Measurements from ENCODE around the gene IFITM1.
A peak's percentile ranks its signal among the peaks of the same experiment; 100 is the strongest.
"Not testable (repeated sequence)": the region's sequence is repeated elsewhere in the genome, so short reads cannot be mapped to it uniquely, and the experiment has no call there.

The IFITM1 gene

DNA sequence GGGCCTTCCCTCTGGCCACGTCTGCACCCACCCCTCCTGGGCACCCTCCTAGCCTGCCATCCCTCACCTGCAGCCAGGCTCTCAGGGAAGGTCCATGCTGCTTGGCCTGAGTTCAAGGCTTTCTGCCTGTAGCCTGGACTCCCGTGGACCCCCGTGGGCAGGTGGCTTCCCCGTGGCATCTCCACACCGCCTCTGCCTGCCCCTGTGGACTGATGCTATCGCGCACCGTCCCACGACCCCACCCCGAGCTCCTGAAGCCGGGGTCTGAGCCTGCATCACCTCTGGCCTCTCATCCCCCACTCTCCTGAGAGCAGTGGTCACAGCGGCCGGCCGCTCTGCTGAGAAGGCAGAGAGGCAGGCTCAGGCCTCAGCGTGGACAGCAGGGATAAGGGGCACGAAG lies 19.1 kb upstream of the IFITM1 start:
- no peak for DNase-seq

DNA sequence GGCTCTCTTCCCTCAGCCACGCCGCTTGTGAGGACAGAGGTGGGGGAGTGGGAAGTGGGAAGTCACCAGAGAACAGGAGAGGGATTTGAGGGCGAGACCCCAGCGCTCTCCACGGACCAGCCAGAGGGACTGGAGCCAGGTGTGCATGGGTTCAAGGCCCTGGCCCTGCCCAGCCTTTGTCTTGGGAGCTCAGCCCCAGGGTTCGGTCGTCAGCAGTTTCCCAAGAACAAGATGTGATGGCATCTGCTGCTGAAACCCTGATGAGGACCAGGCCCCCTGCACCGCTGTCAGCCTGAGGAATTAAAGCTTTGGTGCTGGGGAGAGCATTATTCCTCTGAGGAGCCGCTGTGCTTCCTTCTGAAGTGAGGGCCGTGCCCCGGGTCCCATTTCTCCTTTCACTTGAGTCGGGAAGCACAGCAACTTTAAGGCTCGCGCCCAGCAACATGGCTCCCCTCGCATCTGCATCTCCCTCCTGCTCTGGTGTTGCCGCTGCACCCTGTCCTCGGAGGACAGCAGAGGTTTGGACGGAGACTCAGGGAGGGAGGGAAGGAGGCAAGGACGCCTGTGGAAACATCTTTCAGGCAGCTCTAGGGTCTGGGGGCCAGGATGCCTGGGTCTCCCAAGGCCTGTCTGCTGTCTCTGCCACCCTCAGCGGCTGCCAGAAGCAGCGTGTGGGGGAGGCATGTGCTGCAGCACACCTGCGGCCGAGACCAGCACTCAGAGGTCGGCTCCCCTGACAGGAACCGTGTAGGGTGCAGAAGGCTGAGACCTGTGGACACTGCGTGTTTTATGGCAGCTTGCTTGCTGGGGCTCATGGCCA lies 18.3 kb upstream of the IFITM1 start:
- no peak for DNase-seq

DNA sequence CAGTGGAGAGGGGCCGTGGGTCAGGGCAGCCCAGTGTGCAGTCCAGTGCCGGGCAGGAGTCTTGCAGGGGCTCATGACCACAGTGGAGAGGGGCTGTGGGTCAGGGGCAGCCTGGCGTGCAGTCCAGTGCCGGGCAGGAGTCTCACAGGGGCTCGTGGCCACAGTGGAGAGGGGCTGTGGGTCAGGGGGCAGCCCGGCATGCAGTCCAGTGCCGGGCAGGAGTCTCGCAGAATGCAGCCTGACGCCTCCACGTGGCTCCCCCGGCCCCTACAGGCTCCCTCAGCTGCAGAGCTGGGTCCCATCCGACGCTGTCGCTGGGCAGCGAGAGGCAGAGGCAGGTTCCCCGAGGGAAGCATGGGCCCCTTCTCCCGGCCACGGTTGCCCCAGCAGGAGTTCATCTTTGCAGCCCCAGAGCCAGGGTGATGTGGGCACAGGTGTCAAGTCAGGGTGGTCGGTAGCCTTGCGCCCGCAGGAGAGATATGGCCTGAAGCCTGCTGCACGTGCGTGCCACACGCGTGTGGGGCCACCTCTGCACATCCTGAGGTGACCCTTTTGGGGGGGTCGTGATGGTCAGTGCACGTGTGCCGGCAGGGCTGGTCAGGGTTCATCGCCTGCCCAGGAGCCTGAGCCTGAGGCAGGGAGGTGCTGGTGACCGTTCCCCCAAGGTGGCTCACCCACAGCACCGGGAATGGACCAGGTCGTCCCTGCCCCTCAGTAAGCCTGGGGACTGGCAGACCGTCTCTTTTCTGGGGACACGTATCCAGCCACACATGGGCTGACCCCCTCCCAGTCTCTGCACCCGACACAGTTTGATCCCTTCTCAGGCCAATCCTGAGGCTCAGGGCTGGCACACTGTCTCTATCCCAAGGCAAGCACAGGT lies 17.4 kb upstream of the IFITM1 start:
- DNase-seq, result no peak

DNA sequence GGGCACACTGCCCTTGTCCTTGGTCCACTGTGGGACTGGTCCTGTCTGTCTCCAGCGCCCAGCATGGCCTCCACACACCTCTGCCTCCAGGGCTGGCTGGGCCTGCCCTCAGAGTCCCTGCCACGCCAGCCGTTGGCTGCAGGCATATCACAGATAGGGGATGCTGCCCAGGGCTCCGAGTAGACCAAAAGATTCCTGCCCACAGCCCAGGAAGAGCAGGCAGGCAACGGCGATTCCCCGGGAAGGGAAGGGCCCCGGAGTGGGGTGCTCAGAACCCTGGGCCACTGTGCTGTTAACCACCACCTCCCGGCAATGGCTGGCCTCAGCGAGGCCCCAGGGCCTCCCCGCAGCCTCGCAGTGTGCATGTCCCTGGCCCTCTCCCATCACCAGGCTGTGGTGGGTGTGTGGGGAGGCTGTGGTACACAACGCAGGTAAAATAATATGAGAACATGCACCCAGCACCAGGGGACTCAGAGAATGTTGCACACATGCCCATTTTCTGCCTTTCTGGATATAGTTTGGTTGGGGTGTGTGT lies 16.7 kb upstream of the IFITM1 start:
- no peak for DNase-seq

DNA sequence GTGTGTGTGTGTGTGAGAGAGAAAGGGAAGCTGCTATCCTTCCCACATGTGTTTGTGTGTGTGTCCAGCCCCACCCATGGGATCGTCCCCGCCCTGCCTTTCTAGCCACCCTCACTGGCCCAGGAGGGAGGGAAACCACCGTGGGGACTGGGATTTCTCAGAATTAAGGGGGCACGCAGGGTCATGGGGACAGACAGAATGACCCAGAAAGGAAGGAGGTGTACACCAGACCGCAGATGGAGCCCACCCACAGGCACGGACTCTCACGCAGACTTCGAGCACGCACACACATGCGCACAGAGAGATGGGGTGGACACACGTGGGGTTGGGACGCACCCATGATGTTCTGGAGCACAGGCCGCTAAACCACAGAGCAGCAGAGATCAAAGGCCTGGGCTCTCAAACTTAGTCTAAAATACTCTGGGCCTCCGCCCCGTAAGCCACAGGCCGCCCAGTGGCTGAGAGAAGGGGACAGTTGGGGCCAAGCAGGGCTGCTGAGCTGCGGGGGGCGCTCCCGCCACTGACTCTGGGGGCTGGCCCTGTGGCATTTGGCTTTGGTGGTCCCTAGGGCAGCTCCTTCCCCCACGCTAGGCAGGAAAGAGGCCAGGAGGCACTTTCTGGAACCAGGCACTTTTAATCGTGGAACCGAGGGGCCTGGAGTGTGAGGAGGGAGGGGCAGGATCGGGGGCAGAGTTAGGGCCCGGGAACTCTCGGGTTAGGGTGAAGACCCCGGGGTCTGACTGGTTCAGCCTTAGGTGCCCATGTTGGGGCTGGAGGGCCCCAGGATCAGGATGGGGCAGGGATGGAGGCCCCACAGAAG lies 16.0 kb upstream of the IFITM1 start:
- peak; percentile 49 for DNase-seq

DNA sequence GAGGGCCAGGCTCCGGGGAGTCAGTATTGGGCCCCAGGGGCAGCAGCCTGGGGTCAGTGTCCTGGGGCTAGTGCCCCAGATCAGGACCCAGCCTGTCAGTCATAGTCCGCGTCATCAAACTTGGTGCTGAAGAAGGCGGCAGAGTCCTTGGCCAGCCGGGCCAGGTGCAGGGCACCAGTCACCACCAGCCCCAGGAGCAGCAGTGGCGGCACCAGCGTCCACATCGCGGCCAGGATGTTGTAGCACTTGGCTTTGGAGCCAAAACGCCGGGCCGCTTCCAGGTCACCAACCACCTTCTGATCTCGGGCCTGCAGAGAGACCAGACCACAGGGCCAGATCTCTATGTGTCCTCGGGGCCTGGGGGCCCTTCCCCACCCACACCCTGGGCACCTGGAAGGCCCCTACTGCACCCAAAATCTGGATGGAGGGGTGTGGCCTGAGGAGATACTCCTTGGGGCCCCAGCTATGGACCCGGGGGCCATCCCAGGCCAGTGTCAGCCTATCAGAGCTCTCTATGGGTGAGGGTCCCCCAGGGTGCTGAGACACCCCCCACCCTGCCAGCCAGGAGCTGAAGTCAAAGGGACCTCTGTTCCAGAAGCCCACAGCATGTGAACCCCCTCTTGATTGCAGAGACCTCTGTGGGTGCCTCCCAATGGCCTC lies 15.3 kb upstream of the IFITM1 start:
- DNase-seq, result no peak

DNA sequence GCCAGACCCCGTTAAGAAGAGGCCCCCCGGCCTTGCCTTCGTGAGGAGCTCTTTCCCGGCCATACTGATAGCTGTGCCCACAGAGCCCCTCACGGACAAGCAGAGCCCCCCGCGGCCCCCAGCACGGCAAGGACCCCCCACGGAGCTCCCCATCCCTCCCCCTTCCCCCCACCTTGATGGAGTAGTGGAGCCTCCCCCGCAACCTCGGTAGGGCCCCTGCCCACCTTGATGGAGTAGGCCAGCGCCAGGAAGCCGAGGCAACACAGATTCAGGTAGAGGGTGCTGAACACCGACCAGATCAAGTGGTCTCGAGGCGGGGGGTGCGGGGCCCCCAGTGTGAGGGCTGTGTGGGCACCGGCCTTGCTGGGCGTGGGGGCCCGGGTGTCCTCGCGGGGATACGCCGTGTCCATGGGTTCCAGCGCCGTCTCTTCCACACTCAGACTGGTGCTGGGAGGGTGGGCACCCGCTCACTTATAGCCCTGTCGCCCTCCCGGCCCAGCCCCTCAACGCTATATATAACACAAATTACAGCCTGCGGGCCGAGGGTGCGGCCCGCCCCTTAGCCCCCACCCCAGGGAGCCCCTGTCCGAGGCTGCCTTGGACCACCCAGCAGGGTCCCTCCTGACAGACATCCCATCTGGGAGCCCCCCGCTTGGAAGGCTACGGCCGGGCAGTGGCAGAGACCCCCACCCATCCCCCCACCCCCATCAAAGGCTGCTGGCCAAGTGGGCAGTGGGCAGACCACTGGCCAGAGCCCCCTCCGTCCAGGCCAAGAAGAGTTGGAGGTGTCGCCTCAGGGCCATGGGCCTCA lies 14.6 kb upstream of the IFITM1 start, which contains the start of gene IFITM5:
Gene IFITM5 (minus strand): TSS at position 446 of the 811 bp plus-strand sequence. CDS start 36 bp downstream, at position 410.
- DNase-seq, result no peak

DNA sequence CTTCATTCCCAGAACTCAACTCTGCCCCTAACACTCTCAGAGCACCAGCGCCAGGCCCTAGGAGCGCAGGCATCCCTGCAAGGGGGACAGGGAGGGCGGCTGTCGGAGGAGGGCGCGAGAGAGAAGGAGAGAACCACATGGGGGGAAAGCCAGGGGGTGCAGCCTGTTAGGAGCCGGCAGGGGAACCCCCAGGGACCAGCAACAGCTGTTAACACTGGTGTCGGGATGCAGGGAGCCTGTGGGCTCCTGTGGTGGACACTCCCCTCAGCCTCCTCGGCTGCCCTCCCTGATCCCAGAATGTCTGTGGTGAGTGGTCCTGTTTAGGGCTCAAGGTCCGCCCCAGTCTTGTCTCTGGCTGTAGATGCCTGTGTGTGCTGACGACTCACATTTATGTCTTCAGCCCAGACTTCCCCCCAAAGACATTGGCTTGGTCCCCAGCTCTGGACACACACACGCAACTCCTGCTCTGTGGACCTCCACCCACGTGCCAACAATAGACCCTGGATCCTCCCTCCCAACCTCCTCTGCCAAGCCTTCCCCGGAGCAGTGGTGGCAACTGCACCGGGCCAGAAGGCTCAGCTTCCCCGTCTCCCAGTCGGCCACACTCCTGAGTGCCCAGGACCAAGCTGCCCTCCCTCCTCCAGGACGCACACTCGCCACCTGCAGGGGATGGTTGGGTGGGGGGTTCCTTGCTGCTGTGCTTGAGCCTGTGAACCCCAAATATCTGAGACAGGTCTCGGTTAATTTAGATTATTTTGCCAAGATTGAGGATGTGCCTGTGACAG lies 13.7 kb upstream of the IFITM1 start:
- DNase-seq, result no peak

DNA sequence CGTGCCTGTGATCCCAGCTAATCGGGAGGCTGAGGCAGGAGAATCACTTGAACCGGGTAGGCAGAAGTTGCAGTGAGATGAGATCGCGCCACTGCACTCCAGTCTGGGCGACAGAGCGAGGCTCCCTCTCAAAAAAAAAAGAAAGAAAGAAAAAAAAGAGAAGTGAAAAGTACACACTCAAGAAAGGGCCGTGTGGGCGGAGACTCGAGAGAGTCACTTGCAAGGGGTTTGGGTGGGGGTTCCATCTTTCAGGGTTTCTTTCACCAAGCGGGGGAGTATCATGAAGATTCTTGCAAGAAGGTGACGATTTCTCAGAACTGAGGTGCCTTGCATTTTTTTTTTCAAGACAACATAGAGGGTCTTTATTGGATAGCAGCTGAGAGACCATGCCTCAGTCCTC lies 10.5 kb upstream of the IFITM1 start:
- DNase-seq, result no peak

DNA sequence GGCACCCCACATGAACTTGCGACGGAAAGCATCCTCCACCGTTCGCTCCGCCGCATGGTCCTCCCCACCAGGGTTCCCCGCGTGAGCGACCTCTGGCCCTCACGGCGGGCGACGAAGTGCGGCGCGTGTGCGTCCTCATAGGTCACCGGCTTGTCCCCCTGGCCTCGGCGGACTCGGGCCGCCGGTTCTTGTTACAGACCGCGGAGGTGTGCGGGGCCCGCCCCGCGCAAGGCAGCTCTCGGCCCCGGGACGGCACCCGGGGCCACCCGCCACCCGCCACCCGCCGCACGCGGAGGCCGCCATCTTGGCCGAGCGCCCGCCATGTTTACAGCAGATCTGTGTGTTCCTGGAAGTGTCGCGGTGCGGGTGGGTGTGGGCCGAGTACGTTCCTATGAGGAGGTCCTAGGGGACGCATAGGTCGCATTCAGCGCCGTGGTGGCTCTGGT lies 9.8 kb upstream of the IFITM1 start:
- no peak for DNase-seq

DNA sequence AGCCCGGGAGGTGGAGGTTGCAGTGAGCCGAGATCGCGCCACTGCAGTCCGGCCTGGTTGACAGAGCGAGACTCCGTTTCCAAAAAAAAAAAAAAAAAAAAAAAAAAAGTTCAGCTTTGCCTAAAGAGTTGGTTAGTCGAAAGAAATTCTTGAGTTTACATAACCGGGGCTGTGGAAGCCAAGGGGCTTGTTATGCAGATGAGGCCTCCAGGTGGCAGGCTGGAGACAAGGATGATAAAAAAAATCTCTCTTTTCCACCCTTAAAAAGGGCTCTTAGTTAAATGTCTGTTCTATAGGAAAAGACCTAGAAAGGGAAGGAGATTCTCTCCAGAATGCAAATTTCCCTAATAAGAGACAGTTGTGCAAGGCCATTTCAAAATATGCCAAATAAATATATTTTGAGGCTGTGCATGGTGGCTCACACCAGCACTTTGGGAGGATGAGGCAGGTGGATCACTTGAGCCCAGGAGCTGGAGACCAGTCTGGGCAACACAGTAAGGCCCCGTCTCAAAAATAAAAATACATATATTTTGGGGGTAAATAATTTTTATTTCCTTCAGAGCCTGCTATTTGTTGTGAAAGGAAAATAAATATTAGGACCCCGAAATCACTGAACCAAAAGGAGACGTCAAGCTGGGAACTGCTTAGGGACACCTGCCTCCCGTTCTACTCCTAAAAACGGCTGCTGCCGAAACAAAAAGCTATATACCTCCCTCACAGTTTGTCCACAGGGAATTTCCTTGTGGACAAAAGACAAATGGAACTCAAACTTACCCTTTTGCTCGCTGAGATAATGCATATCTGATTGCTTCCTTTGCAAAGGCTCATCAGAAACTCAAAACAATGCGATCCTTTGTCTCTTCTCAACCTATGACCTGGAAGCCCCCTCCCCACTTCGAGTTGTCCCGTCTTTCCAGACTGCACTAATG lies 8.7 kb upstream of the IFITM1 start:
- no peak for DNase-seq

DNA sequence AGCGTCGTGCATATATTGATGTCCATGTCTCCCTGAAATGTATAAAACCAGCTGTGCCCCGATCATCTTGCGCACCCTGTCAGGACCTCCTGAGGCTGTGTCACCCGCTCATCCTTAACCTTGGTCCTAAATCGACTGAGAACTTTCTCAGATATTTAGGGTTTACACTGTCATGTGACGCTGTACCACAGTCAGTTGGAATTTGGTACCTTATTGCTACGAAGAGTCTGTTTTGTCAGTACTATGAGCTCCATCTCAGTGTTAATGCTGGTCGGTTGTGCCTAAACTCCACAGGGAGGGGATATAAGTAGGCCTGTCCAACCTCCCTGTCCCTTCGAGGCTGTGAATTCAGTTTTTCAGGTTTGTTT lies 8.0 kb upstream of the IFITM1 start:
- DNase-seq, result no peak

DNA sequence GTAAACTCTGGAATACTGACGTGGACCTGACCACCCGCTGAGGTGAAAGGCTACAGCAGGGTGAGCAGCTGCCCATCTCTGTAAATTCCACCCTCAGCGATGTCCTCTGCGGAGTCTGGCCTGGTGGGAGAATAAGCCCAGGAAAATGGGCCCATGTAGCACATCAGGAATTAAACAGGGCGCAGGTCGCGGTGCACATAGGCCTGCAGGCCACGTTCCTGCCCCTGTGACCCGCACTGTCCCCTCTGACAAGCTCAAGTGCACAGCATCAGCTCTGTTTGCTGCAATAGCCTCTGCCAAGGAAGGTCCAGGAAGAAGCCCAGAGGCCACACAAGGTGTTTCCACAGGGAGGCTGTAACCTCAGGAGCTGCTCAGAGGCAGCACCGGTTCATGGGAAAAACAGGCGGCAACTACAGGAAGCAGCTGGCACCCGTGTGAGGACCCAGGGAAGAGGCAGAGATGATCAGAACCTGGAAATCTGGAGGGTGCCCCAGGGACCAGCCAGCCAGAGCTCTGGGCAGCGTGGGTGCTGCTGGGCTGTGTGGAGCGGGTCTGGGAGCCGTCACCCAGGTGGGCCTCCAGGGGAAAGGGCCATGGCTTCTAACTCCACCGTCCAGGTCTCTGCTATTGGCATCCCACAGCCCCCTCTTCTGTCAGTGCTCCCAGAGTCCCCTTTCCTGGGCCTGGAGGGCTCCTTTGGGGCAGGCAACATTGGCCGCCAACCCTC lies 7.0 kb upstream of the IFITM1 start:
- no peak for DNase-seq

DNA sequence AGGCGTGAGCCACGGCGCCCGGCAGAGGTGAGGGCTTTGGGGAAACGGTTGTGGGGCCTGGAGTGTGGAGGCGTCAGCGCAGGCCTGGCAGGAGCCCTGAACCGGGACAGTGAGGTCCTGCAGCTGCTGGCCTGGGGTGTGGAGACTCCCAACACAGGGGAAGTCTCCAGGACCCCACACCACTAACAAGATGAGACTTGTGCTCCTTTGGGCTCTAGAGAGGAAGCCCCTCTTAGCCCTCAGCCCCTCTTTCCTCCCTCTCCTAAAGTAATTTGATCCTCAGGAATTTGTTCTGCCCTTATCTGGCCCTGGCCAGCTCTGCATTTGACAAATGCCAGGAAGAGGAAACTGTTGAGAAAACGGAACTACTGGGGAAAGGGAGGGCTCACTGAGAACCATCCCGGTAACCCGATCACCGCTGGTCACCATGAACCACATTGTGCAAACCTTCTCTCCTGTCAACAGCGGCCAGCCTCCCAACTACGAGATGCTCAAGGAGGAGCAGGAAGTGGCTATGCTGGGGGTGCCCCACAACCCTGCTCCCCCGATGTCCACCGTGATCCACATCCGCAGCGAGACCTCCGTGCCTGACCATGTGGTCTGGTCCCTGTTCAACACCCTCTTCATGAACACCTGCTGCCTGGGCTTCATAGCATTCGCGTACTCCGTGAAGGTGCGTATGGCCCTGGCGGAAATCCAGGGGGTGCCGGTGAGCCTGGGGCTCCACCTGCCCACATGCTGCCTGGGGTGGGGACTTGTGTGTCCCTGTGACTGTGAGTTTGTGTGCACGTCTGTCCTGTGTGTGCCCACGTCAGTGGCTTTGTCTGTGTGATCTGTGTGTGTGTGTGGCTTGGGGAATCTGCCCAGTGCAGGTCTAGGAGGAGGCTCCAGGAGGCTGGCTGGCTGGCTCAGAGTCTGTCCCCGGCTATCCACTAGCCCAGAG lies 5.8 kb upstream of the IFITM1 start, which contains the start of gene IFITM2:
Gene IFITM2 (plus strand): TSS at position 51 of the 943 bp plus-strand sequence. CDS start 377 bp downstream, at position 428.
- not testable (repeated sequence) for DNase-seq

DNA sequence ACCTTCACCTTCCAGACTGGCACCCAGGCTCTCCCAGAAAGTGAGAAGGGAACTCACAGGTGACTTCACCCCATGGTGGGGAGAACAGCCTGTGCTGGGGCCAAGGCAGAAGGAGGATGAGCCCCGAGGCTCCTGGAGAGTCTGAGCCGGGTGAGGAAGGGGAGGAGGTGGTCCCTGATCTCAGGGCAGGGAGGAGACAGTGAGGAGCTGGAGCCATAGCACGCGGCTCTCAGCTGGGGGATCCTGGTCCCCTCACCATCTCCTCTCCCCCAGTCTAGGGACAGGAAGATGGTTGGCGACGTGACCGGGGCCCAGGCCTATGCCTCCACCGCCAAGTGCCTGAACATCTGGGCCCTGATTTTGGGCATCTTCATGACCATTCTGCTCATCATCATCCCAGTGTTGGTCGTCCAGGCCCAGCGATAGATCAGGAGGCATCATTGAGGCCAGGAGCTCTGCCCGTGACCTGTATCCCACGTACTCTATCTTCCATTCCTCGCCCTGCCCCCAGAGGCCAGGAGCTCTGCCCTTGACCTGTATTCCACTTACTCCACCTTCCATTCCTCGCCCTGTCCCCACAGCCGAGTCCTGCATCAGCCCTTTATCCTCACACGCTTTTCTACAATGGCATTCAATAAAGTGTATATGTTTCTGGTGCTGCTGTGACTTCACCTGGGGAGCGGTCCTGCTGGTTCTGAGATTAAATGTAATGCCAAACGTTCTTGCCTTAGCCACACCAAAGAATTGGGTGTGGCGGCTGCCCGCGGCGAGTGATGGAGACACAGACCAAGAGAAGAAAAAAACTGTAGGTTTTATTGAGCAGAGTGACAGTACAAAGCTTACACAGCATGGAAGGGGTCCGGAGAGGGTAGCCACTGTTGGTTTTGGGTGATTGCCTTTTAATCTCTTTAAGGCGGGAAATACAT lies 4.8 kb upstream of the IFITM1 start:
- DNase-seq, result not testable (repeated sequence)

DNA sequence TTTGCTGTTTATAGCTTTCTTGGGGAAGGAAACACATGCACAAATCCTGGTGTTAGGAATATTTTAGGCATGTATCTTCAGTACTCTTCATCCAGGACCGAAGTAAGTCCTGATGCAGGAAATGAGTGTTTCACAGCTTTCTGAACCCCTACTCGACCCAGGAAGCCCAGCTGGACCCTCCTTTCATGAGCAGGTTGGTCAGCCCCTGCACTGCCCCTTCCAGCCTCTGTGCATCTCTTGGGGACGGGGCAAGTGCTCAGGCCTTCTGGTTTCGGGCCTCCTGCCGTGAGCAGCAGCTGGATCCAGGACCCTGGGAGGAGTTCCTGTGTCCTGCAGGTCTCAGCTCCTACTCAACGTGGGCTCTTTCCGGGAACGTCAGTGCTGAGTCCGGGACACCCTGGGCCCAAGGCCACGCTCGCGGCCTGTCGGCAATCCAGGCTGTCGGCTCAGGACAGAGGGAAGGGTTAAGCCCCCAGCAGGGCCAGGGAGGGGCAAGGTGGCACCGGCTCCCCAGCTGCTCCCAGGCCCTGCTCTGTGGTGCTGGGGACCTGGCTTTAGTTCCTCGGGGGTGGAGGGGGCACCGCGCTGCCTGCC lies 3.8 kb upstream of the IFITM1 start:
- not testable (repeated sequence) for DNase-seq

Data from activated effector memory CD4-positive, alpha-beta T cell treated with Interleukin-2 at 50 U/mL for 16 hours (primary cell).